GM06990 (cell line): ENCODE results near the gene TBK1.
A peak's percentile ranks its signal among the peaks of the same experiment; 100 is the strongest.

Source experiments
- DNase-seq: peaks from one replicate; pipeline ENCODE4 v3.0.0-alpha.2; 2011; ENCODE audit not compliant: insufficient read length; ENCODE audit errors: extremely low read depth
- H3K27me3 ChIP-seq: replicated peaks from 2 replicates; pipeline ENCODE4 v1.6.0; 2011; ENCODE audit warnings: low read length; ENCODE audit not compliant: control insufficient read depth, insufficient read depth
- H3K36me3 ChIP-seq: 2 replicates; pipeline ENCODE4 v1.5.1; 2011; ENCODE audit warnings: low read length; ENCODE audit not compliant: control insufficient read depth, insufficient read depth
- H3K4me3 ChIP-seq: replicated peaks from 2 replicates; pipeline ENCODE4 v1.5.1; 2011; ENCODE audit warnings: low read depth, mild to moderate bottlenecking, control low read depth, low read length
- CTCF ChIP-seq: IDR thresholded peaks from 2 replicates; pipeline ENCODE4 v1.5.1; 2011; ENCODE audit warnings: low read length, control low read depth, mild to moderate bottlenecking, inconsistent platforms; ENCODE audit not compliant: insufficient read depth, poor library complexity, severe bottlenecking

The TBK1 gene

DNA sequence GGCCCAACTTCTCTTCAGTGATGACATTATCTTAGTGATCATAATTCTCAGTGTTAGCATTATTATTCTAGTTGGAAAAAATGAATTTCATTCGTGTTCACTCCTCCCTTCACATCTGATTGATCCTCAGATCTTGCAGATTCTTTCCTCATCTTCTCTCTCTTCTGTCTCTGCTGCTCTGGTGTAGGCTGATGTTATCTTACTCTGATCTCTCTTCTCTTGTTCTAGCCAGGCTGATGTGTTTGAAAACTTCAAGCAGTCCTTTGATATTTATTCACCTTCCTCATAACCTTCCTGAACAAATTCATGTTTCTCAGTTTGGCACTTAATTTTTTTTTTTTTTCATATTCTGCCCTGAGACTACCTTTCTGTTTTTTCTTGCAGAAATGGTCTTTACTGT, 5.6 kb upstream of the TBK1 start:
- Histone ChIP-seq H3K4me3 (no peak overlapping the region), H3K36me3 (peaks cover 10% of the 10 kb centered on the region), H3K27me3 (no peaks in the 10 kb centered on the region)
- no peak for DNase-seq
- TF ChIP-seq CTCF, result no peak

GRCh38 chr12:64450057-64450640, 1.8 kb upstream of the TBK1 start:
- no peak for TF ChIP-seq CTCF
- H3K36me3 ChIP-seq, result peaks cover 3% of the 10 kb centered on the region; the same call in 1 of the 2 replicates
- no peak overlapping the region for H3K4me3 ChIP-seq
- no peak for DNase-seq
- H3K27me3 ChIP-seq, result no peaks in the 10 kb centered on the region

DNA sequence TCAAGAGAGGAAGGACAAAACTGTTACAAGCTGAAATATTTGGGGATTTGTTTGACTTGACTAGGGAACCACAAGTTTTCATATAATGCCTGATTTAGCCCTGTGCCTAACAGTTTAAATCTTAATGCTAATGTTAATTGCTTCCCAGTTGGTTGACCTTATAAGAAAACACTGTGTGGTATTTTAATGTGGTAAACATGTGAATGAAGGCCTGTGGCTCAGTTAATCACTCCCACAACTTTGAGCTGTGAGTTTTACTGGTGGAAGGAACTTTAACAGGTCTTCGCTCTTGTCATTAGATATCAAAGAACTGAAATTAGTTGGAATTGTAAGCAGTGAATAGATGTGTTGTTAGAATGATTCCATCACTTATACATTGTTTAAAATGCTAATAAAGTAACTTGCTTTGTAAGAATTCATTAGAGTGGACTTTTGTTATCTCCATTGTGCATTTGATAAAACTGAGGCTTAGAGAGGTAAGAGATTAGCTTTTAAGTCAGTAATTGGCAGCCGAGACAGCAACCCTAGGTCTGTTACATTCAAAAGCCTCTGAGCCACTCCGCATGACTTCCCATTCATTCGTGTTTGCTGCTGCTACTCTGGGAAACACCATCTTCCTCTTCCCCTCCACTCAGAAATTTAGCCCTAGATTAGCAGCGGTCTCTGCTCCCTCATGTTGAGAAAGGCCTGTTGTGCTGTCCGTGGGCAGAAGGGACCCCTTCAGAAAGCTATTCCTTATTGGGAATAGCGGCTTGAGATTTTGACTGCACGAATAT, 1.0 kb upstream of the TBK1 start:
- DNase-seq, result no peak
- no peak for TF ChIP-seq CTCF
- Histone ChIP-seq H3K4me3 (peak overlapping the region; percentile 95), H3K36me3 (peaks cover 3% of the 10 kb centered on the region; the same call in 1 of the 2 replicates), H3K27me3 (no peaks in the 10 kb centered on the region)

- H3K27me3 ChIP-seq, result no peaks in the 10 kb centered on the region
- TF ChIP-seq CTCF, result no peak
- H3K36me3 ChIP-seq, result peaks cover 2% of the 10 kb centered on the region; the same call in 1 of the 2 replicates
- H3K4me3 ChIP-seq, result peak overlapping the region; percentile 95
- no peak for DNase-seq
These were observed 824 bp downstream of the TBK1 start for GRCh38 chr12:64452559-64453329.

DNA sequence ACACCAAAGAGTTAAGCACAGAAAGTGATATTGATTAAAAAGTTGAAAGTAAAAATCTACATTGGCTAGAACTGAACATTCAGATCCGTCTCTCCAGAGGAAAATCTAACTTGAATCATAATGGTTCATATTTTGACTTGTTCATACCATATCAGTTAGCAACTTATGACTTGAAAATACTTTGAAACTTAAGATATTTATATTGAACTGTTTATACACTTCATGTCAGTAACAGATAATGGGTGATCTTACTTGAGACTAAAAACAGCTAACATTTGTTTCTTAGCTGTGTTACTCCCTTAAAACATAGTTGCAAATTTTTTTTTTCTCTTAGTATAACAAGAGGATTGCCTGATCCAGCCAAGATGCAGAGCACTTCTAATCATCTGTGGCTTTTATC, 3.6 kb downstream of the TBK1 start:
- Histone ChIP-seq H3K36me3 (peaks cover 2% of the 10 kb centered on the region; the same call in 1 of the 2 replicates), H3K4me3 (no peak overlapping the region), H3K27me3 (no peaks in the 10 kb centered on the region)
- TF ChIP-seq CTCF, result no peak
- no peak for DNase-seq
